ENCODE data around the gene GFER.
"Not testable (repeated sequence)": the region's sequence is repeated elsewhere in the genome, so short reads cannot be mapped to it uniquely, and the experiment has no call there.

The GFER gene

GRCh38 chr16:1958143-1958491, 25.9 kb upstream of the GFER start:
- DNase-seq = not testable (repeated sequence)

GRCh38 chr16:1958715-1959268, 25.2 kb upstream of the GFER start:
- DNase-seq = no peak

DNA sequence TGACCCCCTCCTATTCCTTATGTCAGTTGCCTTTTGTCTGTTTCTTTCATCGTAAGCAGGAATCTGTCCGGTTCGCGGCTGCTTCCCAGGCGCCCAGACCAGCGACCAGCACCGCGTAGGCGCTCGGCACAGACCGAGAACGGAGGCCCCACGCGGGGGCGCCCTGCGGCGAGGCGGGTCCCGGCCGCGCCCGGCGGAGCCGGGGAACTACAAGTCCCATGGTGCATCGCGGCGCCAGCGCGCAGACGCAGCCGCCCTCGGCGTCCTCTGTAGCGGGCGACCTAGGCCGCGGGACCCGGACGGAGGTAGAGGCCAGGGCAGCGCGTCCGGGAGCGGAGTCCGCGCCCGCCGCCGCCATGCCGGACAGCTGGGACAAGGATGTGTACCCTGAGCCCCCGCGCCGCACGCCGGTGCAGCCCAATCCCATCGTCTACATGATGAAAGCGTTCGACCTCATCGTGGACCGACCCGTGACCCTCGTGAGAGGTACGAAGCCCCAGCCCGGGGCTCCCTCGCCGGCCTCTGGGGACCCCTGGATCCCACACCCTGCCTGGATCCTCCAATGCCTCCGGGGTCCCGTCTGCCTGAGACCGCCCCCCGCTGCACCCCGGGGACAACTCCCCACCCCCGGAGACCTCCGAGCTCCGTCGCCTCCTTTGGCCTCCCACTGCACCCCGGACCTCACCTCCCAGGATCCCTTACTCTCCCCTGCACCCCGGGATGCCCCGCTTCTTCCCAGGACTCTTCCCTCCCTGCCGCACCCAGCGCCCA, 24.5 kb upstream of the GFER start, which contains the start of gene NDUFB10:
Gene NDUFB10, plus strand, starts transcription at position 270 of the 771 bp plus-strand sequence. Its CDS starts 87 bp downstream, at position 357.
- DNase-seq = peak; percentile 73

GRCh38 chr16:1960665-1961630, 23.0 kb upstream of the GFER start:
- peak; percentile 26 for DNase-seq

GRCh38 chr16:1961651-1962067, 22.3 kb upstream of the GFER start:
- no peak for DNase-seq

DNA sequence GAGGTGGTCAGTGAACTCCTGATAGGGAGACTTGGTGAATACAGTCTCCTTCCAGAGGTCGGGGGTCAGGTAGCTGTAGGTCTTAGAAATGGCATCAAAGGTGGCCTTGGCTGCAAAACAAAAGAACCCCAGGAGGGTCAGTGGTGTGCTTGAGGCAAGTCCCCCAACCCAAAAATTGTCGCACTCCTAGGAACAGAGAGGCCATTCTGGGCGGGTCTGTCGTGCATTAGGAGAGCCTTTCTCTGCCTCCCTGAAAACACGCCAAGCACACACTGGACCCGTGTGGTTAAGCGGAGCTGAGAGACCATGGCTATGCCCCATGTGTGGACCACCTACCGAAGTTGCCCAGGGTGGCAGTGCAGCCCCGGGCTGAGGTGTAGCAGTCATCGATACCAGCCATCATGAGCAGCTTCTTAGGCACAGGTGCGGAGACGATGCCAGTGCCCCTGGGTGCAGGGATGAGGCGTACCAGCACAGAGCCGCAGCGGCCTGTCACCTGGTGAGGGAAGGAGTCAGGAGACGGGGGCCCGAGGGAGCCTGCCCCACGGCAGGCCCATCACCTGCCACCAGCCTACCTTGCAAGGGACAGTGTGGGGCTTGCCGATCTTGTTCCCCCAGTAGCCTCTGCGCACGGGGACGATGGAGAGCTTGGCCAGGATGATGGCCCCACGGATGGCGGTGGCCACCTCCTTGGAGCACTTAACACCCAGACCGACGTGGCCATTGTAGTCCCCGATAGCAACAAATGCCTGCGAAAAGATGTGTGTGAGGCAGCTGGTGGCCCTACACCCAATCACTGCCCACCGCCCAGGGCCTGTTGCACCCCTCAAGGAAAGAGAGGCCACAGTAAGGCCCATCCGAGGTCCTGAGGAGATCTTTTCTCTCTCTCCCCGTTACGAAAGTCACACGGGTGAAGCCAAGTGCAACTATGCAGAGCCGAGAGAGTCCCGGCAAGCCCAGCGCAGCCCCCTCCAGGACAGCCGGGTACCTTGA, 21.5 kb upstream of the GFER start:
- not testable (repeated sequence) for DNase-seq

DNA sequence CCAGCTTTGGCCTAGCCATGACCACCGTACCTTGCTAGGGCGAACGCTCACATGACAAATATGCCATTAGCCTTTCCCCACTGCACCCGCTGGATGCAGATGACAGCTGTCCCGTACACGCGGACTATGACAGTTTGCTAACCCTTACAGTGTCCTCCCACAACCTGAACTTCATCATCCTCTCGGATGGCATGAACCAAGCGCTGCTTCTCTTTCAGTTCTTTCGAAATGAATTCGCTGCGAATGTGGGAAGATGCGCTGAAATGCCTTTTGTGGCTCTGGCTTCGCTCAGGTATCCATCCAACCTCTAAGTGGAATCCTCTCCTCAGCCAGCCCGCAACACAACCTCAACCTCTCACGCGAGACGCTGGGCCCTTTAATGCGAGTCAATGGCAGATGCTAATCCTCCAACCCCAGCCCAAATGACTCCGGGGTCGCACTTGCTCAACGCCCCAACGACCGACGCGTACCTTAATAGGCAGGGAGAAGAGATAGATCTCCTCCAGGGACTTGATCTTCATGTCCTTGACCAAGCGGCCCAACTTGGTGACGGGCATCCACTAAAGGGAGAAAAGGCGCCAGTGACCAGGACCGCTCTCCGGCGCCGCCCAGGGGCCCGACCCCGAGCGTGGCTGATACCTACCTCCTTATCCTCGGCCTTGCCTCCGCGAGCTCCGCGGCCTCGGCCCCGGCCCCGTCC, 20.0 kb upstream of the GFER start:
- DNase-seq = peak; percentile 9

GRCh38 chr16:1964506-1965395, 19.2 kb upstream of the GFER start, which contains the start of gene RPS2:
RPS2 (minus strand) TSS chr16:1964826; CDS start chr16:1964625, 201 bp downstream.
- peak; percentile 99 for DNase-seq

GRCh38 chr16:1965396-1966001, 18.5 kb upstream of the GFER start:
- no peak for DNase-seq

DNA sequence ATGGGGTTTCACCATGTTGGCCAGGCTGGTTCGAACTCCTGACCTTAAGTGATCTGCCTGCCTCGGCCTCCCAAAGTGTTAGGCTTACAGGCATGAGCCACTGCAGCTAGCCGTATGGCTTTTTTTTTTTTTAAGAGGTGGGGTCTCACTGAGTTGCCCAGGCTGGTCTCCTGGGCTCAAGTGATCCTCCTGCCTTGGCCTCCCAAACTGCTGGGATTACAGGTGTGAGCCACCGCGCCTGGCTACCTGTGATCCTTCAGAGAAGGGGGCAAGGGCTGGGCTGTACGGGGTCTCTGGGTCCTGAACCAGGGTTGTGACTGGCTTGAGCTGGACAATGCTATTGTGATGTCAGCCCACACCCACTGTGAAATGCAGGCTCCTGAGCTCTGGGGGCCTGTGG, 17.5 kb upstream of the GFER start, which contains the start of gene RNF151:
Gene RNF151, plus strand, starts transcription at position 397 of the 400 bp plus-strand sequence. CDS start 26 bp downstream, outside the sequence.
- DNase-seq = no peak

- DNase-seq = no peak
These were observed 15.6 kb upstream of the GFER start for GRCh38 chr16:1968146-1968953.

GRCh38 chr16:1971796-1972489, 12.1 kb upstream of the GFER start, which contains the start of gene TBL3:
TBL3 (plus strand) TSS chr16:1972053; CDS start chr16:1972165, 112 bp downstream.
- DNase-seq = peak; percentile 86

- DNase-seq = no peak
These were observed 11.5 kb upstream of the GFER start for GRCh38 chr16:1972490-1972877.

DNA sequence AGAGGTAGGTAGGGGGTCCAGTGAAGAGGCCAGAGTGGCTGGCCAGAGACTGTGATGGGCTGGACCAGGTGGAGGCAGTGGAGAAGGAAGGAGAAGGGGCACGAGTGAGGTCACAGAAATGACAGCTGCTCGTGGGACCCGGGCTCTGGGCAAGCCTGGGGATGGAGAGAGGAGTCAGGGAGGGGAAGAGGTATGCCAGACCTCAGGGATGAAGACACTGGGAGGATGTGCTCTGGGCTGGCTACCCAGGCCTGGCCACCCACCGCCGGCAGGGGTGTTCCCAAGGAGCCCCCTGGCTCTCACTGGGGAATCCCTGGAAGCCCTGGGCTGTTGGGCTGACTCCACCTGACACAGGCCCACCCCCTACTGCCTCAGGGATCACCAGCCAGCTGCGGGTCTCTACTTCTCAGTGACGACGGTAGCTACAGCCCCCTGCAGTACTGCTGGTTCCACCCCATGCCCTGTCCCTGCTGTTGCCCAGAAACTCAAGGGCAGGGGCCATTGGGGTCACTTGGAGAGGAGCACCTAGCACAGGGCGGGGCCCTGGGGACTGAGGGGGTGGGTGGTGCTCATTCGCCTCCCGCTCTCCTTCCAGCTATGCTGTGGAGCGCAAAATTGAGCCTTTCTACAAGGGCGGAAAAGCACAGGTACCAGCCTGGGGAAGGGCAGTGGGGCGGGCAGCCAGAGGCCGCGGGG, 10.4 kb upstream of the GFER start:
- no peak for DNase-seq

DNA sequence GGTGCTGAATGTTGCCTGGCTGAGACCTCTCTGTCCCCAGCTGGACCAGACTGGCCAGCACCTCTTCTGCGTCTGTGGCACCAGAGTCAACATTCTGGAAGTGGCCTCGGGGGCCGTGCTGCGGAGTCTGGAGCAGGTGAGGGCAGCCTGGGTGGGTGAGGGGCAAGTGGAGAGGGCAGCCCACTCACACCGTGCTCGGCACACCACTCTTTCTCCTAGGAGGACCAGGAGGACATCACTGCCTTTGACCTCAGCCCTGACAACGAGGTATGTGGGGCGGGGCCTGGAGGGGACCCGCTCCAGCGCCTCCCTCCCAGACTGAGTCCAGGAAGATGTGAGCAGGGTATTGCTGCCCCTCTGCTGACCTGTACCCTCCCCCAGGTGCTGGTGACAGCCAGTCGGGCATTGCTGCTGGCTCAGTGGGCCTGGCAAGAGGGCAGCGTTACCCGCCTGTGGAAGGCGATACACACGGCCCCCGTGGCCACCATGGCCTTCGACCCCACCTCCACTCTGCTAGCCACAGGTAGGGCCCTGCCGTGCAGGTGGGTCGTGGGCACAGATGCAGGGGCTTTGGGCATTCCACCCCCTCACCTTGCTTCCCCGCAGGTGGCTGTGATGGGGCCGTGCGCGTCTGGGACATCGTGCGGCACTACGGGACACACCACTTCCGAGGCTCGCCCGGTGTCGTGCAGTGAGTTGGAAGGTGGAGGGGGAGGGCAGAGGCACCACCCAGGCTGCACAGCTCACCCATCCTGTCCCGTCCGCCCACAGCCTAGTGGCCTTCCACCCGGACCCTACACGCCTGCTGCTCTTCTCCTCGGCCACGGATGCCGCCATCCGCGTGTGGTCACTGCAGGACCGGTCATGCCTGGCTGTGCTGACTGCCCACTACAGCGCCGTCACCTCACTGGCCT, 9.6 kb upstream of the GFER start:
- DNase-seq = no peak

Data from kidney glomerular epithelial cell (primary cell).